ENCODE measurements around the gene MKRN3.

DNA sequence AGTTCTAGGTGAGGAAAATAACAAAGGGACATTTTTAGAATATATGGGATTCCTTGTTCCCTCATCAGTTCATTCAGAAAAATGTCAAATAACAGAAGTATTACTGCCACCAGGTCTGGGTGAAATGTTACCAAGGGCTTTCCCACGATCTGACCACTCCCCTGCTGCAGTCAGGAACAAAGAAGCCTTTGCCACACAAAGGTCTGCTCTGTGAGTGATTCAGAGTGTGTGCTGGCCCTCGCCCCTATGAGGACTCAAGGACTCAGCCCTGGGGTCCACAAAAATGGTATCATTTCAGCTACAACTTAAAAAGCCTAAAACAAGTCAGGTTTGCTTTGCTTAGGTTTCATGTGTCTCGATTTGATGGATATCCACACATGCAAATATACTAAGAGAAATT, 5.0 kb downstream of the MKRN3 start:
- TF ChIP-seq, protein P1, sequence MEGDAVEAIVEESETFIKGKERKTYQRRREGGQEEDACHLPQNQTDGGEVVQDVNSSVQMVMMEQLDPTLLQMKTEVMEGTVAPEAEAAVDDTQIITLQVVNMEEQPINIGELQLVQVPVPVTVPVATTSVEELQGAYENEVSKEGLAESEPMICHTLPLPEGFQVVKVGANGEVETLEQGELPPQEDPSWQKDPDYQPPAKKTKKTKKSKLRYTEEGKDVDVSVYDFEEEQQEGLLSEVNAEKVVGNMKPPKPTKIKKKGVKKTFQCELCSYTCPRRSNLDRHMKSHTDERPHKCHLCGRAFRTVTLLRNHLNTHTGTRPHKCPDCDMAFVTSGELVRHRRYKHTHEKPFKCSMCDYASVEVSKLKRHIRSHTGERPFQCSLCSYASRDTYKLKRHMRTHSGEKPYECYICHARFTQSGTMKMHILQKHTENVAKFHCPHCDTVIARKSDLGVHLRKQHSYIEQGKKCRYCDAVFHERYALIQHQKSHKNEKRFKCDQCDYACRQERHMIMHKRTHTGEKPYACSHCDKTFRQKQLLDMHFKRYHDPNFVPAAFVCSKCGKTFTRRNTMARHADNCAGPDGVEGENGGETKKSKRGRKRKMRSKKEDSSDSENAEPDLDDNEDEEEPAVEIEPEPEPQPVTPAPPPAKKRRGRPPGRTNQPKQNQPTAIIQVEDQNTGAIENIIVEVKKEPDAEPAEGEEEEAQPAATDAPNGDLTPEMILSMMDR (IDR thresholded peaks at IDR 0.05 in 4 of 5, conservative IDR thresholded peaks at IDR 0.05 in 1 of 5): no peak
- no peak for TF ChIP-seq POLR2A (IDR thresholded peaks at IDR 0.05)

Data from gastrocnemius medialis (tissue), 4 donors.